Activated naive CD8-positive, alpha-beta T cell treated with anti-CD3 and anti-CD28 coated beads, Interleukin-2, amount 50 U/mL, for 16 hours (primary cell): ENCODE measurements around the gene LRRC40.

Experiments
- DNase-seq: peaks from one replicate; pipeline ENCODE4 v3.0.0-alpha.2; 2020; ENCODE audit warnings: low read depth, low spot score

Gene LRRC40

GRCh38 chr1:70115315-70115714, 90.1 kb downstream of the LRRC40 start:
- DNase-seq: no peak

DNA sequence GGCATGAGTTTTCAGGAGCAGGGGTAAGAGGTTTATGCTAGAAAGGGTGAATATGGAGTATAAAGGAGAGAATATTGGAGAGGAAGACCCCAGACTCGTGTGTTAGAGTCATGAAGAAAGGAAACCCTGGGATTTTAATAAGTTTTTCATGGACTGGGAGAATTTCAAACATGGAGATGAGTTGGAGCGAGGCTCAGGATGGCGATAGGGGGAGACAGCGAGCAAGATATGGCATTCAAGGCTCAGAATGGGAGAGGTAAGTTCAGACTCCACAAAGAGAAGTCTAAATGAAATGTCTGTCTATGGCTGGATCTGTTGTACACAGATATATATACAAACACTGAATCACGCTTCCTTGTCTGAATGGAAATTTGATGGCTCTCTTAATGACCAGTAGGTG, 92.5 kb downstream of the LRRC40 start:
- no peak for DNase-seq

DNA sequence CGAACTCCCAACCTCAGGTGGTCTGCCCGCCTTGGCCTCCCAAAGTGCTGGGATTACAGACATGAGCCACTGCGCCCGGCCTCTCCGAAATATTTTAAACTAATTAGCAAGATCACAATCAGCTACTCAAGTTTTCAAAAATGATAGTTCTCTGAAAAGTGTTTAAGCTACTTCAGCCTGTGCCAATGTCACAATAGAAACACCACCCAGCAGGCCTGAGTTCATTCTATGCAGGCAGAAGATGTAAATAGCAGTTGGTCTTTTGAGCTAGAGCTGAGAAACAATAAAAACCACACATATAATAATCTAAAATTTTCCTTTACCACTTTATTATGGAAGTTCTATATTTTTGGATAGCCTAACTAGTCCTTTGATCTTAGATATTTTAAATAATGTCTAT, 96.1 kb downstream of the LRRC40 start:
- no peak for DNase-seq

- DNase-seq: no peak
These were observed 101.6 kb downstream of the LRRC40 start for GRCh38 chr1:70103770-70104169.

DNA sequence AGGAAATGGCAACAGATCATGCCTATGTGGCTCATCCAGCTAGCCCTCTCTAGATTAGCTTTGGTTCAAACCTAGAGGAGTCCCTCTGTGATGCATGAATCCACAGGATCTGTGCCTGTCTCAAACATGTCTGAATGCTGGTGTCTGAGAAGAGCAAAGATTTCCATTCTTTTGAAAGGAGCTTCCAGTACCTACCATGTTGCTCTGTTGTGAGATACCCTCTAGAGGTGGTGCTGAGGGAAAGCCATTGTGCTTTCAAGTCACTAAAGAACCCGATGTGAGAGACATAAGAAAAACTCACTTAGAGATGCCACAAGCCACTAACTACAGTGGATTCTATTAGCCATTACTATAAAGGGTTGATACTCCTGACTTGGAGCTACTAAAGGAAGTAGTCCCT, 103.6 kb downstream of the LRRC40 start:
- DNase-seq: no peak

GRCh38 chr1:70101231-70101630, 104.1 kb downstream of the LRRC40 start:
- DNase-seq: no peak
